Measurements from ENCODE around the gene GOLM1. TPM values are rescaled to one million over a fixed set of nuclear protein-coding genes. Genes with fewer than 3 reads are reported as not detected.
"Not testable (repeated sequence)": the region's sequence is repeated elsewhere in the genome, so short reads cannot be mapped to it uniquely, and the experiment has no call there.

Gene GOLM1
- 22.4 TPM for total RNA-seq

- Histone ChIP-seq H3K36me3 (ENCODE audit: control insufficient read depth in 3 of 3, insufficient read depth in 3 of 3, low read length in 3 of 3) (no peaks in the 10 kb centered on the region), H3K27me3 (ENCODE audit: control insufficient read depth in 3 of 3, insufficient read depth in 3 of 3, low read length in 3 of 3) (peaks cover 0 to 10% (median 4%) of the 10 kb centered on the region in 3 donors), H3K9ac (ENCODE audit: low read depth in 1 of 3, low read length in 3 of 3) (peak within 1 kb of the TSS; percentile 51 to 74 (median 56)), H3K4me1 (ENCODE audit: control insufficient read depth in 3 of 3, insufficient read depth in 3 of 3, low read length in 3 of 3) (peaks cover 0 to 6% (median 3%) of the 10 kb centered on the region in 3 donors), H3K27ac (ENCODE audit: low read depth, low read length) (peak within 1 kb of the TSS; percentile 40), H3K9me3 (ENCODE audit: control insufficient read depth in 3 of 3, low read length in 3 of 3) (no peaks in the 10 kb centered on the region), H3K4me3 (ENCODE audit: low read length in 3 of 3) (peak within 1 kb of the TSS; percentile 68 to 75 (median 74))
Observed at GRCh38 chr9:86098824-86099700, at the start of gene GOLM1. TSS of gene GOLM1 (minus strand) at chr9:86099558. CDS start at chr9:86079320, 20,238 bp downstream.

GRCh38 chr9:86146671-86147070 is 47.3 kb upstream of the GOLM1 start:
- not testable (repeated sequence) for H3K36me3 ChIP-seq (ENCODE audit: control insufficient read depth in 3 of 3, insufficient read depth in 3 of 3, low read length in 3 of 3); H3K9me3 ChIP-seq (ENCODE audit: control insufficient read depth in 3 of 3, low read length in 3 of 3); H3K4me1 ChIP-seq (ENCODE audit: control insufficient read depth in 3 of 3, insufficient read depth in 3 of 3, low read length in 3 of 3); H3K27ac ChIP-seq (ENCODE audit: low read depth, low read length); H3K9ac ChIP-seq (ENCODE audit: low read depth in 1 of 3, low read length in 3 of 3); H3K27me3 ChIP-seq (ENCODE audit: control insufficient read depth in 3 of 3, insufficient read depth in 3 of 3, low read length in 3 of 3); H3K4me3 ChIP-seq (ENCODE audit: low read length in 3 of 3)

GRCh38 chr9:86145960-86146359 is 46.6 kb upstream of the GOLM1 start:
- not testable (repeated sequence) for H3K9me3 ChIP-seq (ENCODE audit: control insufficient read depth in 3 of 3, low read length in 3 of 3)

GRCh38 chr9:86142973-86143372 is 43.6 kb upstream of the GOLM1 start:
- Histone ChIP-seq H3K4me3 (ENCODE audit: low read length in 3 of 3) (no peak overlapping the region), H3K36me3 (ENCODE audit: control insufficient read depth in 3 of 3, insufficient read depth in 3 of 3, low read length in 3 of 3) (no peaks in the 10 kb centered on the region), H3K27ac (ENCODE audit: low read depth, low read length) (no peak overlapping the region)

More at GRCh38 chr9:86145960-86146359, 46.6 kb upstream of the GOLM1 start:
- H3K27ac ChIP-seq (ENCODE audit: low read depth, low read length); H3K4me3 ChIP-seq (ENCODE audit: low read length in 3 of 3); H3K27me3 ChIP-seq (ENCODE audit: control insufficient read depth in 3 of 3, insufficient read depth in 3 of 3, low read length in 3 of 3); H3K9ac ChIP-seq (ENCODE audit: low read depth in 1 of 3, low read length in 3 of 3); H3K36me3 ChIP-seq (ENCODE audit: control insufficient read depth in 3 of 3, insufficient read depth in 3 of 3, low read length in 3 of 3); H3K4me1 ChIP-seq (ENCODE audit: control insufficient read depth in 3 of 3, insufficient read depth in 3 of 3, low read length in 3 of 3): not testable (repeated sequence)

GRCh38 chr9:86141843-86142242 is 42.5 kb upstream of the GOLM1 start:
- Histone ChIP-seq H3K9me3 (ENCODE audit: control insufficient read depth in 3 of 3, low read length in 3 of 3) (no peaks in the 10 kb centered on the region), H3K9ac (ENCODE audit: low read depth in 1 of 3, low read length in 3 of 3) (no peak overlapping the region), H3K27ac (ENCODE audit: low read depth, low read length) (no peak overlapping the region), H3K36me3 (ENCODE audit: control insufficient read depth in 3 of 3, insufficient read depth in 3 of 3, low read length in 3 of 3) (no peaks in the 10 kb centered on the region), H3K27me3 (ENCODE audit: control insufficient read depth in 3 of 3, insufficient read depth in 3 of 3, low read length in 3 of 3) (no peaks in the 10 kb centered on the region), H3K4me3 (ENCODE audit: low read length in 3 of 3) (no peak overlapping the region), H3K4me1 (ENCODE audit: control insufficient read depth in 3 of 3, insufficient read depth in 3 of 3, low read length in 3 of 3) (no peaks in the 10 kb centered on the region)

More at GRCh38 chr9:86142973-86143372, 43.6 kb upstream of the GOLM1 start:
- no peaks in the 10 kb centered on the region for H3K27me3 ChIP-seq (ENCODE audit: control insufficient read depth in 3 of 3, insufficient read depth in 3 of 3, low read length in 3 of 3)
- no peaks in the 10 kb centered on the region for H3K9me3 ChIP-seq (ENCODE audit: control insufficient read depth in 3 of 3, low read length in 3 of 3)
- no peaks in the 10 kb centered on the region for H3K4me1 ChIP-seq (ENCODE audit: control insufficient read depth in 3 of 3, insufficient read depth in 3 of 3, low read length in 3 of 3)
- no peak overlapping the region for H3K9ac ChIP-seq (ENCODE audit: low read depth in 1 of 3, low read length in 3 of 3)

- Histone ChIP-seq H3K4me1 (ENCODE audit: control insufficient read depth in 3 of 3, insufficient read depth in 3 of 3, low read length in 3 of 3) (no peaks in the 10 kb centered on the region), H3K4me3 (ENCODE audit: low read length in 3 of 3) (no peak overlapping the region), H3K36me3 (ENCODE audit: control insufficient read depth in 3 of 3, insufficient read depth in 3 of 3, low read length in 3 of 3) (no peaks in the 10 kb centered on the region), H3K27me3 (ENCODE audit: control insufficient read depth in 3 of 3, insufficient read depth in 3 of 3, low read length in 3 of 3) (no peaks in the 10 kb centered on the region), H3K27ac (ENCODE audit: low read depth, low read length) (no peak overlapping the region), H3K9me3 (ENCODE audit: control insufficient read depth in 3 of 3, low read length in 3 of 3) (no peaks in the 10 kb centered on the region), H3K9ac (ENCODE audit: low read depth in 1 of 3, low read length in 3 of 3) (no peak overlapping the region)
Observed at GRCh38 chr9:86135371-86135770, 36.0 kb upstream of the GOLM1 start.

- H3K27me3 ChIP-seq (ENCODE audit: control insufficient read depth in 3 of 3, insufficient read depth in 3 of 3, low read length in 3 of 3) = no peaks in the 10 kb centered on the region
- H3K9ac ChIP-seq (ENCODE audit: low read depth in 1 of 3, low read length in 3 of 3) = no peak overlapping the region
- H3K4me3 ChIP-seq (ENCODE audit: low read length in 3 of 3) = no peak overlapping the region
- no peak overlapping the region for H3K27ac ChIP-seq (ENCODE audit: low read depth, low read length)
- no peaks in the 10 kb centered on the region for H3K4me1 ChIP-seq (ENCODE audit: control insufficient read depth in 3 of 3, insufficient read depth in 3 of 3, low read length in 3 of 3)
- H3K36me3 ChIP-seq (ENCODE audit: control insufficient read depth in 3 of 3, insufficient read depth in 3 of 3, low read length in 3 of 3) = no peaks in the 10 kb centered on the region
- no peaks in the 10 kb centered on the region for H3K9me3 ChIP-seq (ENCODE audit: control insufficient read depth in 3 of 3, low read length in 3 of 3)
Observed at GRCh38 chr9:86134361-86134760, 35.0 kb upstream of the GOLM1 start.

GRCh38 chr9:86128235-86128822 is 29.0 kb upstream of the GOLM1 start:
- Histone ChIP-seq H3K9me3 (ENCODE audit: control insufficient read depth in 3 of 3, low read length in 3 of 3) (no peaks in the 10 kb centered on the region), H3K27ac (ENCODE audit: low read depth, low read length) (no peak overlapping the region), H3K4me3 (ENCODE audit: low read length in 3 of 3) (no peak overlapping the region), H3K27me3 (ENCODE audit: control insufficient read depth in 3 of 3, insufficient read depth in 3 of 3, low read length in 3 of 3) (no peaks in the 10 kb centered on the region), H3K9ac (ENCODE audit: low read depth in 1 of 3, low read length in 3 of 3) (no peak overlapping the region), H3K4me1 (ENCODE audit: control insufficient read depth in 3 of 3, insufficient read depth in 3 of 3, low read length in 3 of 3) (peaks cover 6 to 10% (median 9%) of the 10 kb centered on the region in 3 donors), H3K36me3 (ENCODE audit: control insufficient read depth in 3 of 3, insufficient read depth in 3 of 3, low read length in 3 of 3) (no peaks in the 10 kb centered on the region)

GRCh38 chr9:86126998-86127972 is 27.9 kb upstream of the GOLM1 start:
- Histone ChIP-seq H3K9ac (ENCODE audit: low read depth in 1 of 3, low read length in 3 of 3) (no peak overlapping the region), H3K4me3 (ENCODE audit: low read length in 3 of 3) (peak overlapping the region in 1 of 3 donors; percentile 1), H3K36me3 (ENCODE audit: control insufficient read depth in 3 of 3, insufficient read depth in 3 of 3, low read length in 3 of 3) (no peaks in the 10 kb centered on the region), H3K9me3 (ENCODE audit: control insufficient read depth in 3 of 3, low read length in 3 of 3) (no peaks in the 10 kb centered on the region), H3K27ac (ENCODE audit: low read depth, low read length) (peak overlapping the region; percentile 43), H3K4me1 (ENCODE audit: control insufficient read depth in 3 of 3, insufficient read depth in 3 of 3, low read length in 3 of 3) (peaks cover 6 to 10% (median 9%) of the 10 kb centered on the region in 3 donors), H3K27me3 (ENCODE audit: control insufficient read depth in 3 of 3, insufficient read depth in 3 of 3, low read length in 3 of 3) (no peaks in the 10 kb centered on the region)
